Smooth muscle cell (in vitro differentiated cells): ENCODE results near the gene GGTLC1. TPM values are rescaled to one million over a fixed set of nuclear protein-coding genes. Genes with fewer than 3 reads are reported as not detected.

Experiments
- DNase-seq: peaks from one replicate; lab custom pipeline; 2025; ENCODE audit not compliant: unreplicated experiment; lab: John Stamatoyannopoulos, UW
- H2AFZ ChIP-seq: fragments of 200-600 bp; sonication (generic); 2 replicates; pipeline ENCODE4 v1.6.0; 2016; ENCODE audit warnings: antibody characterized with exemption, low read depth, mild to moderate bottlenecking
- H3F3A ChIP-seq: fragments of 200-600 bp; sonication (generic); 2 replicates; pipeline ENCODE4 v1.6.0; 2017; ENCODE audit warnings: antibody characterized with exemption, low read depth
- H3K27ac ChIP-seq: fragments of 200-600 bp; sonication (generic); 2 replicates; pipeline ENCODE4 v1.5.1; 2016; ENCODE audit warnings: low read depth, mild to moderate bottlenecking
- H3K27me3 ChIP-seq: fragments of 200-600 bp; sonication (generic); 2 replicates; pipeline ENCODE4 v1.6.1; 2016; ENCODE audit warnings: low read depth, mild to moderate bottlenecking
- H3K36me3 ChIP-seq: fragments of 200-600 bp; sonication (generic); 2 replicates; pipeline ENCODE4 v1.5.1; 2016; ENCODE audit warnings: low read depth
- H3K4me1 ChIP-seq: fragments of 200-600 bp; sonication (generic); 2 replicates; pipeline ENCODE4 v1.5.1; 2016; ENCODE audit warnings: low read depth
- H3K4me2 ChIP-seq: fragments of 200-600 bp; sonication (generic); 2 replicates; pipeline ENCODE4 v1.6.0; 2016; ENCODE audit warnings: mild to moderate bottlenecking
- H3K4me3 ChIP-seq: fragments of 200-600 bp; sonication (generic); 2 replicates; pipeline ENCODE4 v1.5.1; 2016; ENCODE audit warnings: mild to moderate bottlenecking
- H3K79me2 ChIP-seq: fragments of 200-600 bp; sonication (generic); 2 replicates; pipeline ENCODE4 v1.6.0; 2016; ENCODE audit warnings: low read depth, mild to moderate bottlenecking
- H3K9ac ChIP-seq: fragments of 200-600 bp; sonication (generic); 2 replicates; pipeline ENCODE4 v1.6.0; 2016; ENCODE audit warnings: low read depth
- H3K9me3 ChIP-seq: fragments of 200-600 bp; sonication (generic); replicated peaks from 2 replicates; pipeline ENCODE4 v1.5.1; 2016; ENCODE audit warnings: low read depth
- H4K20me1 ChIP-seq: fragments of 200-600 bp; sonication (generic); 2 replicates; pipeline ENCODE4 v1.6.0; 2016; ENCODE audit warnings: low read depth
- WGBS: methylation state at CpG from one replicate; pipeline ENCODE4 v1.1.7; 2016; ENCODE audit warnings: low lambda C conversion rate; 5-methylcytosine and 5-hydroxymethylcytosine counted together
- polyA plus RNA-seq: library from polyadenylated mRNA; unstranded; fragments of >200 nt; fragmentation: Nextera tagmentation; extraction: Ambion mirVana; gene quantifications from 2 replicates; pipeline ENCODE4 v1.2.1, GENCODE V29; 2016
- total RNA-seq: library from RNA; depleted of rRNA; stranded (reverse); fragments of >200 nt; gene quantifications from 2 replicates; pipeline ENCODE4 v1.2.3, GENCODE V29; 2014
- TF ChIP-seq, protein P1 (sequence below): fragments of 200-600 bp; sonication (generic); IDR thresholded peaks from 2 replicates; pipeline ENCODE4 v1.5.1; 2017; ENCODE audit warnings: borderline replicate concordance, mild to moderate bottlenecking, antibody characterized with exemption; ENCODE audit not compliant: insufficient read depth, poor library complexity, severe bottlenecking

Gene GGTLC1
- total and polyA plus RNA-seq, 2 experiments from 2014 or later: not detected

DNA sequence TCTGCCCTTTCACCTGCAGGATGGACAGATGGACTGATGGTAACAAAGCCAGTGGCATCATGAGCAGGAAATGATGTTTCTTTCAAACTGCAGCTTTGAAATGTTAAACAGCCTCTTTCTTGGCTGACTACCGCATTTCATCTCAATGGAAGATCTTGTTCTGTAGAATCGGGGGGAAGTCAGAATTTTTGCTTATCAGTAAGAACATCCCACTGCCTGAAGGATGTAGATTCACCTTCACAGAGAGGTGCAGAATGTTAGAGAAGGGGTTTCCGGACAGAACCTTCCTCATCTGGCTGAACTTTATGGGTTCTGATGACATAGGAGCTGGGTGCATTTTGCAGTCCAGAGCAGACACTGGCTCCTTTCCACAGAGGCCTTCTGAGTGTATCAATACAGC lies 32.7 kb downstream of the GGTLC1 start:
- no peaks in the 10 kb centered on the region for H3K4me1 ChIP-seq
- H3K9ac ChIP-seq: no peak overlapping the region
- H2AFZ ChIP-seq: no peak overlapping the region
- no peaks in the 10 kb centered on the region for H4K20me1 ChIP-seq
- H3K9me3 ChIP-seq: no peaks in the 10 kb centered on the region
- H3K4me3 ChIP-seq: no peak overlapping the region
- peaks cover 4% of the 10 kb centered on the region for H3K27me3 ChIP-seq
- TF ChIP-seq, protein P1, sequence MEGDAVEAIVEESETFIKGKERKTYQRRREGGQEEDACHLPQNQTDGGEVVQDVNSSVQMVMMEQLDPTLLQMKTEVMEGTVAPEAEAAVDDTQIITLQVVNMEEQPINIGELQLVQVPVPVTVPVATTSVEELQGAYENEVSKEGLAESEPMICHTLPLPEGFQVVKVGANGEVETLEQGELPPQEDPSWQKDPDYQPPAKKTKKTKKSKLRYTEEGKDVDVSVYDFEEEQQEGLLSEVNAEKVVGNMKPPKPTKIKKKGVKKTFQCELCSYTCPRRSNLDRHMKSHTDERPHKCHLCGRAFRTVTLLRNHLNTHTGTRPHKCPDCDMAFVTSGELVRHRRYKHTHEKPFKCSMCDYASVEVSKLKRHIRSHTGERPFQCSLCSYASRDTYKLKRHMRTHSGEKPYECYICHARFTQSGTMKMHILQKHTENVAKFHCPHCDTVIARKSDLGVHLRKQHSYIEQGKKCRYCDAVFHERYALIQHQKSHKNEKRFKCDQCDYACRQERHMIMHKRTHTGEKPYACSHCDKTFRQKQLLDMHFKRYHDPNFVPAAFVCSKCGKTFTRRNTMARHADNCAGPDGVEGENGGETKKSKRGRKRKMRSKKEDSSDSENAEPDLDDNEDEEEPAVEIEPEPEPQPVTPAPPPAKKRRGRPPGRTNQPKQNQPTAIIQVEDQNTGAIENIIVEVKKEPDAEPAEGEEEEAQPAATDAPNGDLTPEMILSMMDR: no peak
- H3K79me2 ChIP-seq: no peaks in the 10 kb centered on the region
- H3F3A ChIP-seq: no peaks in the 10 kb centered on the region
- H3K4me2 ChIP-seq: no peak overlapping the region
- H3K36me3 ChIP-seq: no peaks in the 10 kb centered on the region
- no peak for DNase-seq
- H3K27ac ChIP-seq: no peak overlapping the region
- WGBS: 36% methylated on average over 3 of the region's 3 CpGs

DNA sequence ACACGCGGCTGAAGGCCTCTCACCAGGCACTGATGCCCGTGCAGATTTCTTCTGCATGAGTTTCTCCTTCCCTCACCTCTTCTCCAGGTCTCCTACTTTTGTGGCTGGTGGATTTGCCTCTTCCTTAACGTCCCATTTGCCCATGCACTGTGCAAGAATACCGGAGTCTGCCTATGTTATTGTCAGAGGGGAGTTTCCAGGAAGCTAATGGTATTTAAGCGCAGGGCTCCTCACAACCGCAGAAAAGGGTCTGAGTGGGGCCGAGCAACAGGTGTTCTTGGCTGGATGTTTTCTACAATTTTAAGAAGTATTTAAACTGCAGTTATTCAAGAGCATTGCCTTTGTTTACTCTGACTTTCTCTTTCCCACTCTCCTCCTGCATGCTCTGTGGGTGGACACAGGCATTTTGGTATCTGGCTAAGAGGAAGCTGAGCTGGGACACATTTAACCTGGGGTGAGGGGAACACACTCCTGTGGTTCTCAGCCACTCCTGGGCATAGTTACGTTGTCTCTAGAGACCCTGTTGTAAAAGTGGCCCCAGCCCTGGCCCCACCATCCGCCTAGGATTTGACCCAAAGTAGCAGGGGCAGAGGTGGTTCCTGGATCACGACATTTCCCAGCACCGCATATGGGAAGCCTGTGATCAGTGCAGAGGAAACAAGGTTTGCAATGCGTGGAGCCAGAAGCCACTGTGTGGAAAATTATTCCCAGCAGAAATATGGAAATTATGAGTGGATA lies 34.4 kb downstream of the GGTLC1 start:
- H3K4me1 ChIP-seq: no peaks in the 10 kb centered on the region
- no peaks in the 10 kb centered on the region for H4K20me1 ChIP-seq
- WGBS: 71% methylated on average over 13 of the region's 13 CpGs
- DNase-seq: no peak
- H3K27me3 ChIP-seq: peaks cover 4% of the 10 kb centered on the region
- no peaks in the 10 kb centered on the region for H3F3A ChIP-seq
- H3K9me3 ChIP-seq: no peaks in the 10 kb centered on the region
- no peak overlapping the region for H3K4me2 ChIP-seq
- H3K4me3 ChIP-seq: no peak overlapping the region
- H3K36me3 ChIP-seq: no peaks in the 10 kb centered on the region
- H3K27ac ChIP-seq: no peak overlapping the region
- no peak overlapping the region for H2AFZ ChIP-seq
- H3K79me2 ChIP-seq: no peaks in the 10 kb centered on the region
- TF ChIP-seq, protein P1: no peak
- H3K9ac ChIP-seq: no peak overlapping the region

DNA sequence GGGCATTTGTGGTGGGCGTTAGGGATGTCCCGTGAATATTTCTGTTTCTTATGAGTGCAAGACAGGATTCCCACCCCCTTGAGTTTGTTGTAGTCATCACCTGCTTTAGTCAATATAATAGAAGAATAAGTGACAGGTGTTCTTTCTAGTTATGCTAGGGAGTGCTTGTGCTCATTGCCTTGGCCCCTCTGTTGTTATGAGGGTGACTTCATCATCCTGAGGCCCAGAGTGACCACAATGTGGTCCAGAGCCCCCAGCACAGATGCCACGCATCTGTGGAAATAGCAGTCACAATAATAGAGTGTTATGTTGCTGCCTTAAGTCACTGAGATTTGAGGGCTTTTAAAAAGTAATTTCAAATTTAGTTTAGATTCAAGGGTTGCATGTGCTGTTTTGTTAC lies 42.4 kb downstream of the GGTLC1 start:
- H3K79me2 ChIP-seq: no peaks in the 10 kb centered on the region
- no peak overlapping the region for H3K9ac ChIP-seq
- H3F3A ChIP-seq: no peaks in the 10 kb centered on the region
- no peaks in the 10 kb centered on the region for H3K9me3 ChIP-seq
- no peaks in the 10 kb centered on the region for H4K20me1 ChIP-seq
- H3K4me3 ChIP-seq: no peak overlapping the region
- H3K27me3 ChIP-seq: no peaks in the 10 kb centered on the region
- TF ChIP-seq, protein P1: no peak
- H3K27ac ChIP-seq: no peak overlapping the region
- WGBS: 64% methylated on average over 3 of the region's 3 CpGs
- H3K4me1 ChIP-seq: no peaks in the 10 kb centered on the region
- H3K4me2 ChIP-seq: no peak overlapping the region
- no peaks in the 10 kb centered on the region for H3K36me3 ChIP-seq
- no peak for DNase-seq
- no peak overlapping the region for H2AFZ ChIP-seq

DNA sequence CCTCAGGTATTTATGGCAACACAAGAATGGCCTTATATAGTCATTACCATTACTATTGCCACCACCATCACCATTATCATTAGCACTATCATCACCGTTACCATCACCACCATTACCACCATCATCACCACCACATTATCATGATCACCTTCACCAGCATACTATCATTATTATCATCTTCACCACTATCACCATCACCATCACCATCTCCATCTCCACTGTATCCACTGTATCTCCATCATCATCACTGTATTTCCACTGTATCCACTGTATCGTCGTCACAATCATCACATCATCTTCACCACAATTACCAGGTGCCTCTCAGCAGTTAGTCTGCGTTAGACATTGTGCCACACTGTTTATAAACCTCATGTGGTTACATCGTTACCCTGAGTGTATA lies 45.3 kb downstream of the GGTLC1 start:
- H3K9me3 ChIP-seq: no peaks in the 10 kb centered on the region
- TF ChIP-seq, protein P1: no peak
- WGBS: 89% methylated on average over 5 of the region's 5 CpGs
- H3F3A ChIP-seq: no peaks in the 10 kb centered on the region
- DNase-seq: no peak
- H3K36me3 ChIP-seq: no peaks in the 10 kb centered on the region
- no peak overlapping the region for H3K9ac ChIP-seq
- H3K27ac ChIP-seq: no peak overlapping the region
- H3K4me1 ChIP-seq: no peaks in the 10 kb centered on the region
- H4K20me1 ChIP-seq: no peaks in the 10 kb centered on the region
- H2AFZ ChIP-seq: no peak overlapping the region
- no peak overlapping the region for H3K4me3 ChIP-seq
- H3K79me2 ChIP-seq: no peaks in the 10 kb centered on the region
- H3K27me3 ChIP-seq: peaks cover 7% of the 10 kb centered on the region
- no peak overlapping the region for H3K4me2 ChIP-seq
